Measurements from ENCODE around the gene RAX. TPM values are rescaled to one million over a fixed set of nuclear protein-coding genes. Genes with fewer than 3 reads are reported as not detected.
"Not testable (repeated sequence)": the region's sequence is repeated elsewhere in the genome, so short reads cannot be mapped to it uniquely, and the experiment has no call there.

The RAX gene
- total RNA-seq, 1 donor from 2014 or later: not detected

DNA sequence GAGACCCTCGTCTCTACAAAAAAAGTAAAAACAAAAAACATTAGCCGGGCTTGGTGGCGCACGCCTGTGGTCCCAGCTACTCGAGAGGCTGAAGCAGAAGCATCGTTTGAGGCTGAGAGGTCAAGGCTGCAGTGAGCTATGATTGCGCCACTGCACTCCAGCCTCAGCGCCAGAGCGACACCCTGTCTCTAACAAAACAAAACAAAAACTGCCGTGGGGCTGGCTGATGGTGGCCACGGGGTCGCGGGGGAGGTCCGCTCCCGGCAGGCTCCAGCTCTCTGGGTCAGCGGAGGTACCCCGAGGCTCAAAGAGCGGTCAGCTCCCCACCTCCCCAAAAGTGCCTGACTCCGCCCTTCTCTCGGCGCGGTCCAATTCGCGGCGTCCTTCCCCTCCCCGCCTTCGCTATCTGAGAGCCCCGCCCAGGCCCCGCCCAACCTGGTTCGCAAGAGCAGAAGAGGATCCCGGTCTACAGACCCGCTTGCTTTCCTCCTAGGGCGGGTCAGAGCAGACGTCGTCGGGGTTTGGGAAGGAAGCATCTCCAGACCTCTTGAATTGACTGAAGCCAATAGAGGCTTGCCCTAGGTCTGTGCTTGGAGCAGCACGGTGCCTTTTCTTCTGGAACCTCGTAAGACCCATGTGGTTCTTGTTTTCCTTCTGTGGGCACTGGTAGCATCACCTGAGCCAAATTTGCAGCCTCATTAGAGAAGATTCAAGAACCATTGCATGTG lies 7.8 kb downstream of the RAX start:
- TF ChIP-seq CTCF (conservative IDR thresholded peaks at IDR 0.05; ENCODE audit: low read depth, low read length): no peak
- no peak for DNase-seq (ENCODE audit: low read depth)
- peak overlapping the region; percentile 6 for H3K4me3 ChIP-seq (ENCODE audit: low read depth, low read length)

DNA sequence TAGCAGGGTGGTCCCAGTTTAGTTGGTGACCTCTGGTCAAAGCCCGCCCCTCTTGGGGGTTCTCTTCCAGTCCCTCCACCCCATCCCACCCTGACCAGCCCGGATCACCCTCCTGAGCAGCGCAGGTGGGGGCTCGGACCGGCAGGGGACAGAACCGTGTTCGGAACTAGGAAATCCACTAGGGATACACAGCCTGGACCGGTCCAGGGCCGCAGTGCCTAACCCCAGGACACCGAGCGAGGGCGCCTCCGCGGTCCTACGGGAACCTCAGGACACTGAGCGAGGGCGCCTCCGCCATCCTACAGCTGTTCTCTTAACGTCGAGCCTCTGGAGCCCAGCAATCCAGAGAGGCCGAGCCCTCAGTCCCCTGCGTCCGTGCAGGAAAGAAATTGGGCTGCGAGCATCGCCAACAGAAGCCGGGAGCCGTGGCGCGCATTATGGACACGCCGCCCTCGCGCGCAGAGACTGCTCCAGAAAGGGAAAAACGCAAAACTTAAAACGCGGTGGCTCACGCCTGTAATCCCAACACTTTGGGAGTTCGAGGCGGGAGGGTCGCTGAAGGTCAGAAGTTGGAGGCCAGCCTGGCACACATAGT lies 8.5 kb downstream of the RAX start:
- DNase-seq (ENCODE audit: low read depth): no peak
- TF ChIP-seq CTCF (conservative IDR thresholded peaks at IDR 0.05; ENCODE audit: low read depth, low read length): no peak
- H3K4me3 ChIP-seq (ENCODE audit: low read depth, low read length): no peak overlapping the region

GRCh38 chr18:59264121-59264571 lies 9.1 kb downstream of the RAX start:
- no peak for DNase-seq (ENCODE audit: low read depth)
- TF ChIP-seq CTCF (conservative IDR thresholded peaks at IDR 0.05; ENCODE audit: low read depth, low read length): no peak
- H3K4me3 ChIP-seq (ENCODE audit: low read depth, low read length): no peak overlapping the region

GRCh38 chr18:59263661-59264060 lies 9.6 kb downstream of the RAX start:
- no peak overlapping the region for H3K4me3 ChIP-seq (ENCODE audit: low read depth, low read length)
- no peak for TF ChIP-seq CTCF (conservative IDR thresholded peaks at IDR 0.05; ENCODE audit: low read depth, low read length)
- DNase-seq (ENCODE audit: low read depth): no peak

DNA sequence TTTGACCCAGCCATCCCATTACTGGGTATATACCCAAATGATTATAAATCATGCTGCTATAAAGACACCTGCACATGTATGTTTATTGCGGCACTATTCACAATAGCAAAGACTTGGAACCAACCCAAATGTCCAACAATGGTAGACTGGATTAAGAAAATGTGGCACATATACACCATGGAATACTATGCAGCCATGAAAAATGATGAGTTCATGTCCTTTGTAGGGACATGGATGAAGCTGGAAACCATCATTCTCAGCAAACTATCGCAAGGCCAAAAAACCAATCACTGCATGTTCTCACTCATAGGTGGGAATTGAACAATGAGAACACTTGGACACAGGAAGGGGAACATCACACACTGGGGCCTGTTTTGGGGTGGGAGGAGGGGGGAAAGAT lies 11.0 kb downstream of the RAX start:
- not testable (repeated sequence) for H3K4me3 ChIP-seq (ENCODE audit: low read depth, low read length); DNase-seq (ENCODE audit: low read depth)

GRCh38 chr18:59261842-59262241 lies 11.4 kb downstream of the RAX start:
- not testable (repeated sequence) for H3K4me3 ChIP-seq (ENCODE audit: low read depth, low read length); DNase-seq (ENCODE audit: low read depth)

DNA sequence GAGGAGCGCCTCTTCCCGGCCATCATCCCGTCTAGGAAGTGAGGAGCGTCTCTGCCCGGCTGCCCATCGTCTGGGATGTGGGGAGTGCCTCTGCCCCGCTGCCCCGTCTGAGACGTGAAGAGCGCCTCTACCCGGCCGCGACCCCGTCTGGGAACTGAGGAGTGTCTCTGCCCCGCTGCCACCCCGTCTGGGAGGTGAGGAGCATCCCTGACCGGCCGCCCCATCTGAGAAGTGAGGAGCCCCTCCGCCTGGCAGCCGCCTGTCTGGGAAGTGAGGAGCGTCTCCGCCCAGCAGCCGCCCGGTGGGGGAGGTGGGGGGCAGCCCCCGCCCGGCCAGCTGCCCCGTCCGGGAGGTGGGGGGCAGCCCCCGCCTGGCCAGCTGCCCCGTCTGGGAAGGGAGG lies 17.8 kb downstream of the RAX start:
- DNase-seq (ENCODE audit: low read depth); H3K4me3 ChIP-seq (ENCODE audit: low read depth, low read length): not testable (repeated sequence)

DNA sequence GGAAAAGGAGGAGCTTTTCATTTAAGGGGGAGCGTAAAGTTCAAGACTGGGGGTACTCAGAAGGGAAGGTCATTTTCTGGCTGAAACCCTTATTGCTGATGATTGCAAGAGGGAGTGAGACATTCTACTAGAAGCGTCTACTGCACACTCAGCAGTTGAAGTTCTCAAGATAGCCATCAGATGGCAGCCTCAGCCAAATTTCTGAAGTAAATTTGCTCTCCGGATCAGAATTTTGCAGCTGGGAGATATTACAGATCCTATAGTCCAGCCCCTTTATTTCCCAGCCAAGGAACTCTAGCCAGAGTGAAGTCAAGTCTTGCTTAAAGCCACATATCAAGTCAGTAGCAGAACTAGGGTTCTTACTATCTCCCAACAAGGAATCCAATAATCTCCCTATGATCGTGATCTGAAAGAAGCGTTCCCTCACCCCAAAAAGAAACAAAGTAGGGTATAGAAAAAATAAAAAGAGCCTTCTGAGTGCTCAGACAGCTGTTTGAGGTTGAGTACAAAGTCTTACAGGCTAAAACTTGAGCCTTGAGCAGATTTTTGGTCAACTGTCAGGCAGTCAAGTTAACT lies 24.0 kb downstream of the RAX start:
- H3K4me3 ChIP-seq (ENCODE audit: low read depth, low read length): no peak overlapping the region
- peak; percentile 26 for DNase-seq (ENCODE audit: low read depth)
- peak; percentile 83 for TF ChIP-seq CTCF (conservative IDR thresholded peaks at IDR 0.05; ENCODE audit: low read depth, low read length)

Data from epithelial cell of proximal tubule (primary cell).